Central memory CD8-positive, alpha-beta T cell (primary cell): ENCODE results near the gene AP2B1.

Source experiments
- ATAC-seq: fragments of 150-1000 bp; cut with Tn5 transposase; replicated peaks from 2 replicates; pipeline ENCODE4 v1.10.0; 2022; ENCODE audit warnings: mild to moderate bottlenecking, moderate FRiP score, moderate number of reproducible peaks; ENCODE audit not compliant: poor library complexity, severe bottlenecking; ENCODE audit errors: extremely low read depth
- DNase-seq, 2 donors: peaks; one replicate each; pipeline ENCODE4 v3.0.0; 2021; ENCODE audit warnings: low spot score in 2 of 2
- H3K27ac Mint-ChIP-seq: one replicate; pipeline ENCODE4 v1.8.0; 2022; ENCODE audit warnings: low read depth, mild to moderate bottlenecking, moderate library complexity, mixed read lengths
- H3K27me3 Mint-ChIP-seq: one replicate; pipeline ENCODE4 v1.8.0; 2022; ENCODE audit warnings: mixed read lengths
- H3K36me3 Mint-ChIP-seq: one replicate; pipeline ENCODE4 v1.8.0; 2022; ENCODE audit warnings: mild to moderate bottlenecking, moderate library complexity, mixed read lengths; ENCODE audit not compliant: insufficient read depth
- H3K4me1 Mint-ChIP-seq: one replicate; pipeline ENCODE4 v1.8.0; 2022; ENCODE audit warnings: mixed read lengths
- H3K4me3 Mint-ChIP-seq: one replicate; pipeline ENCODE4 v1.8.0; 2022; ENCODE audit warnings: mild to moderate bottlenecking, moderate library complexity, mixed read lengths
- H3K9me3 Mint-ChIP-seq: one replicate; pipeline ENCODE4 v1.8.0; 2022; ENCODE audit warnings: mixed read lengths

AP2B1 gene

GRCh38 chr17:35766903-35767510 lies 179.9 kb downstream of the AP2B1 start:
- ATAC-seq (no peak), DNase-seq (no peak)
- H3K27me3 Mint-ChIP-seq = peaks cover 12% of the 10 kb centered on the region
- peaks cover 8% of the 10 kb centered on the region for H3K4me1 Mint-ChIP-seq
- peaks cover 4% of the 10 kb centered on the region for H3K36me3 Mint-ChIP-seq
- no peaks in the 10 kb centered on the region for H3K9me3 Mint-ChIP-seq
- no peak overlapping the region for H3K4me3 Mint-ChIP-seq
- no peak overlapping the region for H3K27ac Mint-ChIP-seq

- Mint-ChIP-seq H3K27me3 (peaks cover 27% of the 10 kb centered on the region), H3K4me3 (no peak overlapping the region), H3K36me3 (peaks cover 2% of the 10 kb centered on the region), H3K4me1 (peaks cover 8% of the 10 kb centered on the region), H3K27ac (no peak overlapping the region), H3K9me3 (no peaks in the 10 kb centered on the region)
- no peak for ATAC-seq
- no peak for DNase-seq
Measured at GRCh38 chr17:35768797-35769196, 181.7 kb downstream of the AP2B1 start.

GRCh38 chr17:35769895-35770486 lies 182.9 kb downstream of the AP2B1 start:
- Mint-ChIP-seq H3K9me3 (no peaks in the 10 kb centered on the region), H3K27me3 (peaks cover 39% of the 10 kb centered on the region), H3K4me1 (peaks cover 2% of the 10 kb centered on the region), H3K4me3 (no peak overlapping the region), H3K36me3 (peaks cover 1% of the 10 kb centered on the region), H3K27ac (no peak overlapping the region)
- DNase-seq (no peak), ATAC-seq (no peak)

- DNase-seq (no peak), ATAC-seq (no peak)
- Mint-ChIP-seq H3K36me3 (no peaks in the 10 kb centered on the region), H3K27ac (no peak overlapping the region), H3K4me1 (no peaks in the 10 kb centered on the region), H3K27me3 (peaks cover 51% of the 10 kb centered on the region), H3K9me3 (no peaks in the 10 kb centered on the region), H3K4me3 (no peak overlapping the region)
Measured at GRCh38 chr17:35773129-35773528, 186.0 kb downstream of the AP2B1 start.

- Mint-ChIP-seq H3K9me3 (no peaks in the 10 kb centered on the region), H3K27me3 (peaks cover 58% of the 10 kb centered on the region)
- no peak for DNase-seq
Measured at GRCh38 chr17:35773679-35774425, 186.7 kb downstream of the AP2B1 start.

GRCh38 chr17:35774499-35774898 lies 187.4 kb downstream of the AP2B1 start:
- no peak for ATAC-seq
- peaks cover 59% of the 10 kb centered on the region for H3K27me3 Mint-ChIP-seq
- no peak for DNase-seq
- no peak overlapping the region for H3K4me3 Mint-ChIP-seq
- no peak overlapping the region for H3K27ac Mint-ChIP-seq
- H3K36me3 Mint-ChIP-seq = no peaks in the 10 kb centered on the region
- no peaks in the 10 kb centered on the region for H3K4me1 Mint-ChIP-seq
- H3K9me3 Mint-ChIP-seq = no peaks in the 10 kb centered on the region

More at GRCh38 chr17:35773679-35774425, 186.7 kb downstream of the AP2B1 start:
- Mint-ChIP-seq H3K36me3 (no peaks in the 10 kb centered on the region), H3K4me1 (no peaks in the 10 kb centered on the region), H3K27ac (no peak overlapping the region), H3K4me3 (no peak overlapping the region)
- ATAC-seq = no peak

- H3K27ac Mint-ChIP-seq = no peak overlapping the region
- ATAC-seq (no peak), DNase-seq (no peak)
- no peak overlapping the region for H3K4me3 Mint-ChIP-seq
- no peaks in the 10 kb centered on the region for H3K4me1 Mint-ChIP-seq
- H3K27me3 Mint-ChIP-seq = peaks cover 57% of the 10 kb centered on the region
- H3K9me3 Mint-ChIP-seq = no peaks in the 10 kb centered on the region
- no peaks in the 10 kb centered on the region for H3K36me3 Mint-ChIP-seq
Measured at GRCh38 chr17:35775039-35775438, 187.9 kb downstream of the AP2B1 start.

- ATAC-seq (no peak), DNase-seq (no peak)
- H3K9me3 Mint-ChIP-seq = no peaks in the 10 kb centered on the region
- peaks cover 59% of the 10 kb centered on the region for H3K27me3 Mint-ChIP-seq
- no peaks in the 10 kb centered on the region for H3K4me1 Mint-ChIP-seq
- no peaks in the 10 kb centered on the region for H3K36me3 Mint-ChIP-seq
- H3K27ac Mint-ChIP-seq = no peak overlapping the region
- H3K4me3 Mint-ChIP-seq = no peak overlapping the region
Measured at GRCh38 chr17:35775583-35775982, 188.5 kb downstream of the AP2B1 start.
